Osteoblast (primary cell): ENCODE data around the gene CFAP251. TPM values are rescaled to one million over a fixed set of nuclear protein-coding genes. Genes with fewer than 3 reads are reported as not detected.
"Not testable (repeated sequence)": the region's sequence is repeated elsewhere in the genome, so short reads cannot be mapped to it uniquely, and the experiment has no call there.

Source experiments
- DNase-seq: peaks from one replicate; pipeline ENCODE4 v3.0.0; 2011; ENCODE audit warnings: low spot score, mixed read lengths; ENCODE audit not compliant: insufficient read length; ENCODE audit errors: missing footprints
- H2AFZ ChIP-seq: 2 replicates; pipeline ENCODE4 v1.6.0; 2011; ENCODE audit warnings: mild to moderate bottlenecking, low read length
- H3K27ac ChIP-seq: 2 replicates; pipeline ENCODE4 v1.5.1; 2011; ENCODE audit warnings: mild to moderate bottlenecking, low read depth, low read length, moderate library complexity
- H3K27me3 ChIP-seq: 2 replicates; pipeline ENCODE4 v1.6.0; 2012; ENCODE audit warnings: mild to moderate bottlenecking, control low read depth, inconsistent platforms, low read length, moderate library complexity; ENCODE audit not compliant: insufficient read depth
- H3K36me3 ChIP-seq: 2 replicates; pipeline ENCODE4 v1.5.1; 2011; ENCODE audit warnings: mild to moderate bottlenecking, low read length, control low read depth, moderate library complexity; ENCODE audit not compliant: insufficient read depth
- H3K4me1 ChIP-seq: 2 replicates; pipeline ENCODE4 v1.5.1; 2011; ENCODE audit warnings: mild to moderate bottlenecking, low read length, control low read depth, moderate library complexity; ENCODE audit not compliant: insufficient read depth
- H3K4me2 ChIP-seq: 2 replicates; pipeline ENCODE4 v1.6.0; 2011; ENCODE audit warnings: mild to moderate bottlenecking, low read length; ENCODE audit not compliant: insufficient read depth
- H3K4me3 ChIP-seq: fragments of 200-600 bp; sonication (generic); 3 replicates; pipeline ENCODE4 v1.5.1; 2012; ENCODE audit warnings: mild to moderate bottlenecking, low read length, inconsistent platforms; ENCODE audit not compliant: insufficient read depth
- H3K79me2 ChIP-seq: 2 replicates; pipeline ENCODE4 v1.6.0; 2012; ENCODE audit warnings: mild to moderate bottlenecking, low read length, control low read depth, inconsistent platforms; ENCODE audit not compliant: insufficient read depth
- H3K9me3 ChIP-seq: 2 replicates; pipeline ENCODE4 v1.5.1; 2011; ENCODE audit warnings: low read depth, low read length, control low read depth
- H4K20me1 ChIP-seq: 2 replicates; pipeline ENCODE4 v1.6.0; 2012; ENCODE audit warnings: mild to moderate bottlenecking, low read length, control low read depth; ENCODE audit not compliant: insufficient read depth
- CTCF ChIP-seq: IDR thresholded peaks from 2 replicates; pipeline ENCODE4 v1.5.1; 2011; ENCODE audit warnings: mild to moderate bottlenecking, low read depth, low read length, moderate library complexity; ENCODE audit errors: extremely low read depth
- total RNA-seq: library from RNA; depleted of rRNA; stranded (reverse); fragments of >200 nt; gene quantifications from 2 replicates; pipeline ENCODE4 v1.2.3, GENCODE V29; 2012

Gene CFAP251
- total RNA-seq, 1 donor = 4.3 TPM

- no peaks in the 10 kb centered on the region for H3K27me3 ChIP-seq
- no peaks in the 10 kb centered on the region for H3K4me1 ChIP-seq
- no peaks in the 10 kb centered on the region for H3K9me3 ChIP-seq
- no peak overlapping the region for H2AFZ ChIP-seq
- H3K27ac ChIP-seq = no peak overlapping the region
- peaks cover 14% of the 10 kb centered on the region for H3K36me3 ChIP-seq
- no peaks in the 10 kb centered on the region for H4K20me1 ChIP-seq
- H3K79me2 ChIP-seq = peaks cover 37% of the 10 kb centered on the region
- H3K4me3 ChIP-seq = no peak overlapping the region
- no peak overlapping the region for H3K4me2 ChIP-seq
- TF ChIP-seq CTCF = no peak
- DNase-seq = peak; percentile 44
These were observed 116.9 kb downstream of the CFAP251 start for GRCh38 chr12:122035292-122035691.

GRCh38 chr12:122036153-122036552 is 117.8 kb downstream of the CFAP251 start:
- no peak overlapping the region for H3K27ac ChIP-seq
- no peaks in the 10 kb centered on the region for H3K27me3 ChIP-seq
- no peak for TF ChIP-seq CTCF
- H3K4me1 ChIP-seq = no peaks in the 10 kb centered on the region
- H3K9me3 ChIP-seq = no peaks in the 10 kb centered on the region
- DNase-seq = peak; percentile 32
- peaks cover 29% of the 10 kb centered on the region for H3K79me2 ChIP-seq
- H4K20me1 ChIP-seq = no peaks in the 10 kb centered on the region
- no peak overlapping the region for H2AFZ ChIP-seq
- H3K4me3 ChIP-seq = no peak overlapping the region
- no peak overlapping the region for H3K4me2 ChIP-seq
- peaks cover 18% of the 10 kb centered on the region for H3K36me3 ChIP-seq

- no peak overlapping the region for H3K27ac ChIP-seq
- H3K79me2 ChIP-seq = no peaks in the 10 kb centered on the region
- H2AFZ ChIP-seq = no peak overlapping the region
- DNase-seq = peak; percentile 57
- no peak overlapping the region for H3K4me3 ChIP-seq
- no peak overlapping the region for H3K4me2 ChIP-seq
- peaks cover 21% of the 10 kb centered on the region for H3K36me3 ChIP-seq
- H3K9me3 ChIP-seq = no peaks in the 10 kb centered on the region
- H3K4me1 ChIP-seq = no peaks in the 10 kb centered on the region
- no peak for TF ChIP-seq CTCF
- no peaks in the 10 kb centered on the region for H4K20me1 ChIP-seq
- no peaks in the 10 kb centered on the region for H3K27me3 ChIP-seq
These were observed 122.4 kb downstream of the CFAP251 start for GRCh38 chr12:122040579-122041386.

GRCh38 chr12:122041458-122041857 is 123.1 kb downstream of the CFAP251 start:
- H3K27ac ChIP-seq, H3K79me2 ChIP-seq, H3K4me3 ChIP-seq, H3K4me1 ChIP-seq, DNase-seq, H3K27me3 ChIP-seq, H4K20me1 ChIP-seq, H3K4me2 ChIP-seq, H3K9me3 ChIP-seq, H2AFZ ChIP-seq: not testable (repeated sequence)
- peaks cover 19% of the 10 kb centered on the region for H3K36me3 ChIP-seq
